ENCODE measurements around the gene TMEM132C.

- TF ChIP-seq CTCF (IDR thresholded peaks at IDR 0.05) (no peak), POLR2A (IDR thresholded peaks at IDR 0.05) (no peak)
These were observed 845 bp downstream of the TMEM132C start for GRCh38 chr12:128267651-128268378.

Measured in right lobe of liver (tissue), 4 donors.